ENCODE data around the gene IL21R. TPM values are rescaled to one million over a fixed set of nuclear protein-coding genes. Genes with fewer than 3 reads are reported as not detected.

Gene IL21R
- total RNA-seq, 1 donor from 2014 or later = 167 TPM

- H3K9me3 Mint-ChIP-seq = no peaks in the 10 kb centered on the region
- no peaks in the 10 kb centered on the region for H3K27me3 Mint-ChIP-seq
- peaks cover 91% of the 10 kb centered on the region for H3K36me3 Mint-ChIP-seq (ENCODE audit: low read depth)
- peaks cover 16% of the 10 kb centered on the region for H3K4me1 Mint-ChIP-seq
- no peak overlapping the region for H3K4me3 Mint-ChIP-seq
- POLR2A ChIA-PET = no interaction called here
- peak overlapping the region; percentile 53 for H3K27ac Mint-ChIP-seq
- ATAC-seq (ENCODE audit: low read depth) (no peak), DNase-seq (no peak)
- intact Hi-C loops (cut with micrococcal nuclease) = loop anchor here (10.0 kb wide), 1 partner anchor 1525 kb away; no protein-coding TSS in a partner anchor
- no peak for TF ChIP-seq CTCF (IDR thresholded peaks at IDR 0.05)
- CTCF ChIA-PET = no interaction called here
These were observed 42.4 kb upstream of the IL21R start for GRCh38 chr16:27359615-27360014.

- POLR2A ChIA-PET = interaction anchor here (1.0 kb wide), 1 partner anchor 158 kb away, joined by 4 read pairs; the partner anchor contains the start of gene KDM8
- H3K27me3 Mint-ChIP-seq = no peaks in the 10 kb centered on the region
These were observed 40.0 kb upstream of the IL21R start for GRCh38 chr16:27361987-27362386.

GRCh38 chr16:27362570-27363245 lies 39.3 kb upstream of the IL21R start:
- DNase-seq = no peak
- TF ChIP-seq CTCF (IDR thresholded peaks at IDR 0.05) = no peak
- peaks cover 42% of the 10 kb centered on the region for H3K4me1 Mint-ChIP-seq
- POLR2A ChIA-PET = no interaction called here
- intact Hi-C loops (cut with micrococcal nuclease) = loop anchor here (10.0 kb wide), 1 partner anchor 1528 kb away; no protein-coding TSS in a partner anchor
- CTCF ChIA-PET = no interaction called here
- no peaks in the 10 kb centered on the region for H3K9me3 Mint-ChIP-seq
- peak overlapping the region; percentile 22 for H3K27ac Mint-ChIP-seq
- H3K27me3 Mint-ChIP-seq = no peaks in the 10 kb centered on the region
- ATAC-seq (ENCODE audit: low read depth) = no peak
- peaks cover 70% of the 10 kb centered on the region for H3K36me3 Mint-ChIP-seq (ENCODE audit: low read depth)
- no peak overlapping the region for H3K4me3 Mint-ChIP-seq

More at GRCh38 chr16:27361987-27362386, 40.0 kb upstream of the IL21R start:
- peak overlapping the region; percentile 61 for H3K27ac Mint-ChIP-seq
- DNase-seq (no peak), ATAC-seq (ENCODE audit: low read depth) (no peak)
- H3K36me3 Mint-ChIP-seq (ENCODE audit: low read depth) = peaks cover 75% of the 10 kb centered on the region
- no peak for TF ChIP-seq CTCF (IDR thresholded peaks at IDR 0.05)
- no peaks in the 10 kb centered on the region for H3K9me3 Mint-ChIP-seq
- no peak overlapping the region for H3K4me3 Mint-ChIP-seq
- intact Hi-C loops (cut with micrococcal nuclease) = loop anchor here (10.0 kb wide), 1 partner anchor 1527 kb away; no protein-coding TSS in a partner anchor
- peaks cover 35% of the 10 kb centered on the region for H3K4me1 Mint-ChIP-seq
- CTCF ChIA-PET = interaction anchor here (0.8 kb wide), 1 partner anchor 35 kb away, joined by 4 read pairs; no protein-coding TSS in a partner anchor

- Mint-ChIP-seq H3K27me3 (no peaks in the 10 kb centered on the region), H3K9me3 (no peaks in the 10 kb centered on the region), H3K4me1 (peaks cover 48% of the 10 kb centered on the region), H3K36me3 (ENCODE audit: low read depth) (peaks cover 65% of the 10 kb centered on the region), H3K27ac (peak overlapping the region; percentile 46), H3K4me3 (no peak overlapping the region)
- CTCF ChIA-PET = no interaction called here
- intact Hi-C loops (cut with micrococcal nuclease) = loop anchor here (10.0 kb wide), 1 partner anchor 1528 kb away; no protein-coding TSS in a partner anchor
- POLR2A ChIA-PET = interaction anchor here (0.9 kb wide), 1 partner anchor 11 kb away, joined by 3 read pairs; no protein-coding TSS in a partner anchor
- DNase-seq (no peak), ATAC-seq (ENCODE audit: low read depth) (no peak)
- no peak for TF ChIP-seq CTCF (IDR thresholded peaks at IDR 0.05)
These were observed 38.7 kb upstream of the IL21R start for GRCh38 chr16:27363246-27363632.

- ChIA-PET CTCF (no interaction called here), POLR2A (interaction anchor here (0.9 to 1.2 kb wide), 2 partner anchors 10 to 184 kb away, joined by 3 read pairs; no protein-coding TSS in a partner anchor)
- no peak for TF ChIP-seq CTCF (IDR thresholded peaks at IDR 0.05)
- intact Hi-C loops (cut with micrococcal nuclease) = loop anchor here (10.0 kb wide), 1 partner anchor 1529 kb away; no protein-coding TSS in a partner anchor
- Mint-ChIP-seq H3K27me3 (no peaks in the 10 kb centered on the region), H3K27ac (peak overlapping the region; percentile 77), H3K9me3 (no peaks in the 10 kb centered on the region), H3K36me3 (ENCODE audit: low read depth) (peaks cover 59% of the 10 kb centered on the region), H3K4me1 (peaks cover 53% of the 10 kb centered on the region), H3K4me3 (no peak overlapping the region)
- DNase-seq (no peak), ATAC-seq (ENCODE audit: low read depth) (no peak)
These were observed 38.2 kb upstream of the IL21R start for GRCh38 chr16:27363797-27364196.
